Measurements from ENCODE around the gene THRB.

Gene THRB

GRCh38 chr3:24508423-24508839, 13.8 kb upstream of the THRB start (continued):
- TF ChIP-seq, protein P1, sequence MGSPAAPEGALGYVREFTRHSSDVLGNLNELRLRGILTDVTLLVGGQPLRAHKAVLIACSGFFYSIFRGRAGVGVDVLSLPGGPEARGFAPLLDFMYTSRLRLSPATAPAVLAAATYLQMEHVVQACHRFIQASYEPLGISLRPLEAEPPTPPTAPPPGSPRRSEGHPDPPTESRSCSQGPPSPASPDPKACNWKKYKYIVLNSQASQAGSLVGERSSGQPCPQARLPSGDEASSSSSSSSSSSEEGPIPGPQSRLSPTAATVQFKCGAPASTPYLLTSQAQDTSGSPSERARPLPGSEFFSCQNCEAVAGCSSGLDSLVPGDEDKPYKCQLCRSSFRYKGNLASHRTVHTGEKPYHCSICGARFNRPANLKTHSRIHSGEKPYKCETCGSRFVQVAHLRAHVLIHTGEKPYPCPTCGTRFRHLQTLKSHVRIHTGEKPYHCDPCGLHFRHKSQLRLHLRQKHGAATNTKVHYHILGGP (tag by site-specific recombination; IDR thresholded peaks at IDR 0.05), result peak; percentile 40; the same call in 1 of the 2 replicates
- TF ChIP-seq ZSCAN23 (tag by site-specific recombination; IDR thresholded peaks at IDR 0.05) (peak; percentile 59), SP7 (tag by site-specific recombination; IDR thresholded peaks at IDR 0.05) (peak; percentile 52; the same call in 1 of the 2 replicates), ATF2 (tag by site-specific recombination; IDR thresholded peaks at IDR 0.05; ENCODE audit: low read depth) (0 out of 2 replicates have a peak, but pooled peaks have one; percentile 5), MZF1 (tag by site-specific recombination; IDR thresholded peaks at IDR 0.05; ENCODE audit: borderline replicate concordance) (peak; percentile 47; the same call in 1 of the 2 replicates), ZNF843 (tag by site-specific recombination; IDR thresholded peaks at IDR 0.05) (0 out of 2 replicates have a peak, but pooled peaks have one; percentile 19), ZNF48 (tag by site-specific recombination; IDR thresholded peaks at IDR 0.05) (no peak), ZNF366 (tag by site-specific recombination; conservative IDR thresholded peaks at IDR 0.05) (peak; percentile 77), SP3 (tag by site-specific recombination; IDR thresholded peaks at IDR 0.05) (peak; percentile 49), ZNF394 (tag by site-specific recombination; IDR thresholded peaks at IDR 0.05; ENCODE audit: borderline replicate concordance) (peak; percentile 49; the same call in 1 of the 2 replicates), KLF10 (tag by site-specific recombination; IDR thresholded peaks at IDR 0.05) (0 out of 2 replicates have a peak, but pooled peaks have one; percentile 26), ZBTB17 (tag by site-specific recombination; IDR thresholded peaks at IDR 0.05) (peak; percentile 47), ZNF10 (tag by site-specific recombination; IDR thresholded peaks at IDR 0.05) (no peak), PRDM1 (tag by site-specific recombination; IDR thresholded peaks at IDR 0.05) (no peak), ZNF645 (tag by site-specific recombination; IDR thresholded peaks at IDR 0.05) (no peak), KLF16 (tag by site-specific recombination; IDR thresholded peaks at IDR 0.05) (0 out of 2 replicates have a peak, but pooled peaks have one; percentile 22), ZNF18 (tag by site-specific recombination; IDR thresholded peaks at IDR 0.05) (peak; percentile 59; the same call in 1 of the 2 replicates), OSR2 (tag by site-specific recombination; IDR thresholded peaks at IDR 0.05) (peak; percentile 83)
- TF ChIP-seq, protein P2, sequence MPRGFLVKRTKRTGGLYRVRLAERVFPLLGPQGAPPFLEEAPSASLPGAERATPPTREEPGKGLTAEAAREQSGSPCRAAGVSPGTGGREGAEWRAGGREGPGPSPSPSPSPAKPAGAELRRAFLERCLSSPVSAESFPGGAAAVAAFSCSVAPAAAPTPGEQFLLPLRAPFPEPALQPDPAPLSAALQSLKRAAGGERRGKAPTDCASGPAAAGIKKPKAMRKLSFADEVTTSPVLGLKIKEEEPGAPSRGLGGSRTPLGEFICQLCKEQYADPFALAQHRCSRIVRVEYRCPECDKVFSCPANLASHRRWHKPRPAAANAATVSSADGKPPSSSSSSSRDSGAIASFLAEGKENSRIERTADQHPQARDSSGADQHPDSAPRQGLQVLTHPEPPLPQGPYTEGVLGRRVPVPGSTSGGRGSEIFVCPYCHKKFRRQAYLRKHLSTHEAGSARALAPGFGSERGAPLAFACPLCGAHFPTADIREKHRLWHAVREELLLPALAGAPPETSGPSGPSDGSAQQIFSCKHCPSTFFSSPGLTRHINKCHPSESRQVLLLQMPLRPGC (tag by site-specific recombination; IDR thresholded peaks at IDR 0.05), result peak; percentile 76

GRCh38 chr3:24507776-24508422, 13.2 kb upstream of the THRB start:
- ChIA-PET POLR2A (no interaction called here), CTCF (no interaction called here)
- Histone ChIP-seq H3K4me1 (ENCODE audit: control insufficient read depth, insufficient read depth, low read length) (no peaks in the 10 kb centered on the region), H3K4me3 (ENCODE audit: low read depth, low read length) (no peak overlapping the region), H3K27ac (ENCODE audit: extremely low read depth, low read depth, low read length) (no peak overlapping the region), H3K9me3 (ENCODE audit: control insufficient read depth, insufficient read depth, low read depth, low read length) (no peaks in the 10 kb centered on the region), H3K36me3 (ENCODE audit: control insufficient read depth in 2 of 2, insufficient read depth in 1 of 2, low read length in 2 of 2) (no peaks in the 10 kb centered on the region)
- TF ChIP-seq ZNF626 (tag by site-specific recombination; IDR thresholded peaks at IDR 0.05) (no peak), ZNF488 (tag by site-specific recombination; IDR thresholded peaks at IDR 0.05) (no peak), ZNF585B (tag by site-specific recombination; IDR thresholded peaks at IDR 0.05) (no peak), ZFP37 (tag by site-specific recombination; IDR thresholded peaks at IDR 0.05) (no peak), ZNF48 (tag by site-specific recombination; IDR thresholded peaks at IDR 0.05) (no peak), ZNF335 (tag by site-specific recombination; conservative IDR thresholded peaks at IDR 0.05) (no peak), ZNF155 (tag by site-specific recombination; IDR thresholded peaks at IDR 0.05) (no peak), KLF7 (tag by site-specific recombination; IDR thresholded peaks at IDR 0.05; ENCODE audit: borderline replicate concordance) (no peak)
- TF ChIP-seq, protein P3, sequence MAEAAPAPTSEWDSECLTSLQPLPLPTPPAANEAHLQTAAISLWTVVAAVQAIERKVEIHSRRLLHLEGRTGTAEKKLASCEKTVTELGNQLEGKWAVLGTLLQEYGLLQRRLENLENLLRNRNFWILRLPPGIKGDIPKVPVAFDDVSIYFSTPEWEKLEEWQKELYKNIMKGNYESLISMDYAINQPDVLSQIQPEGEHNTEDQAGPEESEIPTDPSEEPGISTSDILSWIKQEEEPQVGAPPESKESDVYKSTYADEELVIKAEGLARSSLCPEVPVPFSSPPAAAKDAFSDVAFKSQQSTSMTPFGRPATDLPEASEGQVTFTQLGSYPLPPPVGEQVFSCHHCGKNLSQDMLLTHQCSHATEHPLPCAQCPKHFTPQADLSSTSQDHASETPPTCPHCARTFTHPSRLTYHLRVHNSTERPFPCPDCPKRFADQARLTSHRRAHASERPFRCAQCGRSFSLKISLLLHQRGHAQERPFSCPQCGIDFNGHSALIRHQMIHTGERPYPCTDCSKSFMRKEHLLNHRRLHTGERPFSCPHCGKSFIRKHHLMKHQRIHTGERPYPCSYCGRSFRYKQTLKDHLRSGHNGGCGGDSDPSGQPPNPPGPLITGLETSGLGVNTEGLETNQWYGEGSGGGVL (tag by site-specific recombination; IDR thresholded peaks at IDR 0.05), result no peak
